Suprapubic skin (tissue), 4 donors: ENCODE data around the gene CDK5R1.

Experiments
- CTCF ChIP-seq, 2 donors: fragments of 200-600 bp in 1 of 2; fragments of 450-650 bp in 1 of 2; sonication (generic) in 1 of 2; IDR thresholded peaks; one replicate each; pipeline ENCODE4 v1.5.1; 2016 to 2019; ENCODE audit warnings: antibody characterized with exemption in 2 of 2, mild to moderate bottlenecking in 1 of 2, moderate library complexity in 1 of 2
- EP300 ChIP-seq: sonication (generic); formaldehyde crosslinking; IDR thresholded peaks from one replicate; pipeline ENCODE4 v1.6.1; 2017; ENCODE audit warnings: antibody characterized with exemption
- POLR2A ChIP-seq, 2 donors: fragments of 450-650 bp; IDR thresholded peaks; one replicate each; pipeline ENCODE4 v1.6.1; 2017; ENCODE audit warnings: antibody characterized with exemption in 2 of 2, mild to moderate bottlenecking in 2 of 2, moderate library complexity in 2 of 2
- POLR2AphosphoS5 ChIP-seq, 3 donors: sonication (generic); formaldehyde crosslinking; IDR thresholded peaks; one replicate each; pipeline ENCODE4 v1.6.1; 2017; ENCODE audit warnings: antibody characterized with exemption in 3 of 3

GRCh38 chr17:32516450-32516849 lies 29.7 kb downstream of the CDK5R1 start:
- TF ChIP-seq CTCF (IDR thresholded peaks at IDR 0.05) (no peak), POLR2A (IDR thresholded peaks at IDR 0.05) (no peak), POLR2AphosphoS5 (IDR thresholded peaks at IDR 0.05) (no peak), EP300 (no peak)
